Left ventricle myocardium superior (tissue), 1 donor: Measurements from ENCODE around the gene ESYT2. TPM values are rescaled to one million over a fixed set of nuclear protein-coding genes. Genes with fewer than 3 reads are reported as not detected.
"Not testable (repeated sequence)": the region's sequence is repeated elsewhere in the genome, so short reads cannot be mapped to it uniquely, and the experiment has no call there.

ENCODE experiments used
- ATAC-seq: fragments of 200-7000 bp; cut with Tn5 transposase; one replicate; pipeline ENCODE4 v1.9.1; 2020; ENCODE audit warnings: mild to moderate bottlenecking, moderate library complexity
- DNase-seq: peaks from one replicate; pipeline ENCODE4 v3.0.0-alpha.2; 2020
- intact Hi-C: fragments of 100-400 bp; cut with micrococcal nuclease; formaldehyde crosslinking; loops from one replicate; pipeline ENCODE4 v1.11.0; 2022
- total RNA-seq: library from RNA; stranded (reverse); fragmentation: NEBNext Ultra II Directional; extraction: Animal tissue kit (Norgen Biotek cat#: 25700); gene quantifications from one replicate; pipeline ENCODE4 v1.2.1, GENCODE V29; 2021
- donor health status: DM: no; HTN: yes; CAD: no; lungs with severe emphysema.

The ESYT2 gene
- total RNA-seq, 1 donor from 2014 or later = 44.3 TPM

DNA sequence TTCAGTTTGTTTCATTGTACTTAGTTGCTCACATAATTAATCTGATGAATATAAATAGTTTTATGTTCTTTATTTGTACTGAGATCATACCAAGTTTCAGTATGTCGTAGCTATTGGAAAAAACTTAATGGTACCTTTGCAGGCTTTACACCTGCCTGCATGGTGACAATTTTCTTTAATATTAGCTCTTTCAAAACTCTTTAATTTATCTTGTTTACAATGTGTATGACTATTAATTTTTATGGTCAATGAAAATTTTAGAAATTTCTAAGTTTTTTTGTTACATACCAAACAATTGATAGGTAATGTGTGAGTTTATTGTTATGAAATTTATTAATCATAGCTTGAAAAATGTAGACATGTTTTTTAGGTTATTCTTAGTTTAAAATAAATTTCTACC is 31.1 kb upstream of the ESYT2 start:
- intact Hi-C loops = no loop called here
- ATAC-seq (no peak), DNase-seq (no peak)

DNA sequence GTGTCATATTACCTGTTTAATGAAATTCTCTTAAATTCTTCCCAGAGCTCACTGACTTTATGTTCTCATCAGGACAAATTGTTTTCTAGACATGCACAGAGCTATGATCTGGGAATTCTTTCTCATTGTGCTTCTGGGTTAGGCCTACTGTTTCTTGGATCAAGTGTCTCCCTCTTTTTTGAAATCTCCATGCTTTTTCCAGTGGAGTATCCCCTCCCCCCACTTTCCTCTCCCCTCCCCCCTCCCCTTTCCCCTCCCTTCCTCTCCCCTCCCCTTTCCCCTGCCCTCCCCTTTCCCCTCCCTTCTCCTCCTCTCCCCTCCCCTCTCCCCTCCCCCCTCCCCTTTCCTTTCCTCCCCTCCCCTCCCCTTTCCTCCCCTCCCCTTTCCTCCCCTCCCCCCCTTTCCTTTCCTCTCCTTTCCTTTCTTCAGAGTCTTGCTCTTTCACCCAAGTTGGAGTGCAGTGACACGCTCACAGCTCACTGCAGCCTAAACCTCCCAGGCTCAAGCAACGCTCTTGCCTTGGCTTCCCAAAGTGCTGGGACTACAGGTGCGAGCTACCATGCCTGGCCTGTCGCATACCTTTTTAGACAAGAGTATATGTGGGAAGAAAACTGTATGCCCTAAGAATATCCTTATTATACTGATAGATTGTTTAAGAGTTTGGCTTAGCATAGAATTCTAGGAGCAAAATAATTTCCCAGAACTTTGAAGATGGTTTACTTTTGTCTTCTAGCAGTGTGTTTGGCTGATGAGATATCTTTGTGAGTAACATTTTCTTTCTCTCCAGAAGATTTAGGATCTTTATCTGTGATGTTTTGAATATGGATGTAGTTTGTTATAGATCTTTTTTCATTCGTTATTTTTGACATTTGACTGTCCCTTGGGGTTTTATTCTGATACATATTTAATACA is 29.5 kb upstream of the ESYT2 start:
- ATAC-seq = no peak
- intact Hi-C loops = no loop called here
- no peak for DNase-seq

DNA sequence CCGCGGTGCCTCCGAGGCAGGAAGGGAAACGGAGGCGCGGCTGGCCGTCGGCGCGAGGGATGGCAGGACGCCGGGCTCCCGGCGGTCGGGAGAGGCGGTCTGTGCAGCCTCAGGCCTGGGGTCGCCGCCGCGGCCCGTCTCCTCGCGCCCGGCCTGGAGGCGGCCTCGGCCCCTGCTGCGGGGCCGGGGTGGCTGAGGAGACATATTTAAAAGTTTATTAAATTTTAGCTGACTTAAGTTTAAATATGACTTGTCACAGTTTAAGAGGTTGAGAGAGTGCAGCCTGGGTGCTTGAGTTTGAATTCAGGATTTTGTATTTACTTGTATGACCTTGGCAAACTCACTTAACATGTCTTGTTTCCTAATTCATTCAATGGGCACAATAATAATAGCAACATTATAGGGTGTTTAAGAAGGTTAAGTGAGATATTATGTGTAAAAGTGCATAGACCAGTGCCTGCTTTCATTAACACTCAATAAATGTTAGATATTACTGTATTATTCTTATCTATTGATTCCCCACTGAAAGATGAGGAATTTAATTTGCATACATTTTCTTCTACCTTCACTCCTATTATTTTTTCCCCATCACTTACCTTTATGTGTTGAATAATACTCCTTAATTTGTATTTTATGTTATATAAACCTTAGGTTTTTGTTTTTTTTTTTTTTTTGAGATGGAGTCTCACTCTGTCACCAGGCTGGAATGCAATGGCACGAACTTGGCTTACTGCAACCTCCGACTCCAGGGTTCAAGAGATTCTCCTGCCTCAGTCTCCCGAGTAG is 27.8 kb upstream of the ESYT2 start:
- no peak for DNase-seq
- peak; percentile 33 for ATAC-seq
- intact Hi-C loops = no loop called here

DNA sequence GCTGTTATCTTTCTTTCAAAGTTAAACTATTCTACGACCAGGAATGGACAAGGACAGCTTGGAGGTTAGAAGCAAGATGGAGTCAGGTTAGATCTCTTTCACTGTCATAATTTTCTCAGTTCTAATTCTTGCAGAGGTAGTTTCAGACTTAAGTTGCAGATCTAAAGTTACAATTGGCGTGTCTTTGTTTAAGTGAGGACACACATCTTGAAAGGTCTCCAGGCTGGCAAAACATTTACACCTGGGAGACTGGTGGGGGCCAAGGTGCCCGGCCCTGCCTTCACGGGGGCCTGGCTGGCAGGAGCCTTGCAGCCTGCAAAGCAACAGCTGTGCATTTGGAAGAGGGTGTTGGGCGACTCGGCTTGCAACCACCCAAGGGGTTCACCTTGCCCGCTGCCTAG is 25.4 kb upstream of the ESYT2 start:
- no peak for ATAC-seq
- intact Hi-C loops = no loop called here
- DNase-seq = no peak

DNA sequence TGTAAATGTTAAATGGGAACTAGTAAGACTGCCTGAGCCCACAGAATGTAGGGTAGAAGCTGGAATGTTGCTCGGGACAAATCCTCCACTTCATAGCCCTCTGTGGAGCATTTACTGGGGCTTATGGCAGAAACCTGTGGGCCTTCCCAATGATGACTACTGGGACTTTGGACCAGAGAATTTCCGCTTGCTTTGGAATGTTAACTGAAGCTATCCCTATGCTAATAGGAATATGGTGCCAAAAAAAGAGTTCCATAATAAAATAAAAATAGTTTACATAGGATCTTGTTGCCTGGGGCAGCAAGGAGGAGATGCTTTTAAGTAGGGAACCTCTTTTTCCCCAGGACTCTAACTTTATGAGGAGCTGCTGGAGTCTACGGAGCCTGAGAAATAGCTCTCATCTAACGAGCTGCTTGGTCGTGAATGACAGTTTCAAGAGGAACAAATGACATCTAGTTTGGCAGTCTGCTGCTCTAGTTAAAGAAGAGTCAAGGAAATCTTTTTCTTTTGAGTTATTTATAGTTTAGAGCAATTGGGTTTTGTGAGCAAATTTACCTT is 21.3 kb upstream of the ESYT2 start:
- ATAC-seq (peak; percentile 37), DNase-seq (no peak)
- intact Hi-C loops = no loop called here

DNA sequence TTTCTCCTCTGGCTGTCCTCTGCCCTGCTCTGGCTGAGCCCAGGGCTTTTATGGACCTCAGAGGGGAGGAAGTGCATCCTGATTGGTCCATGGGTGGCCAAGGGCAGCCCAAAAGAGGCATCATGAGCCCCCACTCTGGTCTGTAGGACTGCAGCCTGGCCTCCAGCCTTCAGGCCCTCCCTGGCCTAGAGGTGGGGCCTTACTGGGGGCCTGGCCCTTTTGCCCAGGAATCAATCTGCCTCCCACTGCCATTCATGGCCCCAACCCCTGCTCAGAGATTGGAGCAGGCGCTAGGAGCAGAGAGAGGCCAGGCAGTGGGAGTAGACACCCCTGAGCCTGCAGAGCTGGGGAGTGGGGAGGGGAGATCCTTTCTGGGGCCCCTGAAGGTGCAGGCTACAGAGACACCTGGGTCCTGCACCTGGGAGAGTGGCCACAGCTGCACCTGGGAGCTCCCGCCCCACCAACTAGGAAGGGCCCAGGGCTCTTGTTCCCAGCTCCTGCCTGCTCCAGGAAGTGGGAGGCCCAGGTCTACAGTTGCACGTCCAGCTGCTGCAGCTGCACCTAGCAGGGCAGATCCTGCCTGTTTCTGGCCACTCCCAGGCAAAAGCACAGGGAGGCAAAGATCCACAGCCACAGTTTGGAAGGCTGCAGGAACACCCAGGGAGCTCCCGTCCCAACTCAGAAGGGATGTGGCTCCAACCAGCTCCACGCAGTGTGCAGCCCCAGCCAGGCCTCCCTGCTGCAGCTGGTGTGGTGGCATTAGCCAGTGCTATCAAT is 20.6 kb upstream of the ESYT2 start:
- intact Hi-C loops = no loop called here
- DNase-seq = no peak
- ATAC-seq = peak; percentile 12

DNA sequence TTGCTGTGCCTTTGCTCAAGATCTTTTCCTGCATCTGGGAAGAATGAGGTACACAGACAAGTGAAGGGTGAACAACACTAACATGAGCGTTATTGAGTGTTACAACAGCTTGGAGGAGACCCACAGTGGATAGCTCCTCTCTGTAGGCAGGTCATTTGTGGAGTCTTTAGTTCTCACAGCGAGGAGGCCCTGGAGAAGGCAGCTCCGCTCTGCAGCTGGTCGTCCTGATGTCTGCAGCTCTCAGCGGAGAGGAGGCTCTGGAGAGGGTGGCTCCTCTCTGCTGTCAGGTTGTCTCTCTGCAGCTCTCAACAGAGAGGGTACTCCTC is 20.1 kb upstream of the ESYT2 start:
- ATAC-seq (no peak), DNase-seq (no peak)
- intact Hi-C loops = no loop called here

DNA sequence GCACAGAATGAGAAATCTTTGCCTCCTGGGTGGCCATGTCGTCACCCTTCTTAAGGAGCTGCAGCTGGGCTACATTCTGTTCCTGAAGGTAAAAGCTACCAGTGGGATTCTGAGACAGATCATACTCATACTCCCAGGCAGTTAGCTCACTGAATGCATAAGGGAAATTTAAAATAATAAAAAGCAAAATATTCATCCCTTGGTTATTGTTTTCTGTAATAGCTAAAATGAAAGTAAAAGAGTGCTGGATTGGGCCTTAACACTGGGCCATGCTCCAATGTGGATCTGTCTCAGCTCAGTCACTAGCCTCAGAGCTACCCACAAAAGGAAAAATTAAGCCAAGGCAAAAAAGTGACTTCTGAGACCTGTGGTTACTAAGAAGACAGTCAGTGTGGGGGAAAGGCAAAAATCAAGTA is 18.1 kb upstream of the ESYT2 start:
- ATAC-seq (peak; percentile 51), DNase-seq (no peak)
- intact Hi-C loops = no loop called here

DNA sequence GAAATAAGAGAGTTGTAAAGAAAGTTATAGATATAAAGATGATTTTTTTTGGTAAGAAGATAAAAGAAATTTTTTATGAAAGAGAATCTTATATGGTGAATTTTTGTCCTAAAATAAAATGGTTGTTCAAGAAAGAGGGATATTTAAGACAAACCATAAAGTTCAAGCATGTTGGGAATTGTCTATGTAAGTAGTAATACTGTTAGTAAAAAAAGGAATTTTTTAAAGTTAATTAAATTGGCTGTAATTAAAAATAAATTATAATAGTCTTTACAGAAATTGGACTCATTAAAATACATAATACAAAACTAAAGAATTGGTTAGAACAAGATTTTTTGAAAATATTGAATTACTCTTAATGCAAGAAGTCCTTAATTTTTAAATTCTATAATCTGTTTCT is 17.0 kb upstream of the ESYT2 start:
- DNase-seq = no peak
- intact Hi-C loops = no loop called here
- no peak for ATAC-seq

DNA sequence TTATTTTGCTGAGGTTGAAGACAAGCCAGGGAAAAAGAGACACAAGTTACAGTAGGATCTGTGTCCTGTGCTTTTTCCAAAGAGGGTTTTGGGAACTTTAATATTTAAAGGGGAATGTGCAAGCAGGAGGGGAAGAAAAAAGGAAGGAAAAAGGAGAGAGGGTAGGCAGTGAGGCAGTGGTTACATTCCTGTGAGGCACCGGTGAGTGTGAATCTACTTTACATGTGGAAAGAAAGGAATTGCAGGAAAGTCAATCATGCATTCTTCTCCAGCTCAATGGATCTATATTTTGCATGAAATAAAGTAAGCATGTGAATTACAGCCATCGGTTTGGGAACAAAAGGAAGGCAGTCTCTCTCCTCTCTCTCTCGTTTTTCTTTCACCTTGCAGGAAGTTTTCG is 14.5 kb upstream of the ESYT2 start:
- ATAC-seq (no peak), DNase-seq (no peak)
- intact Hi-C loops = no loop called here

DNA sequence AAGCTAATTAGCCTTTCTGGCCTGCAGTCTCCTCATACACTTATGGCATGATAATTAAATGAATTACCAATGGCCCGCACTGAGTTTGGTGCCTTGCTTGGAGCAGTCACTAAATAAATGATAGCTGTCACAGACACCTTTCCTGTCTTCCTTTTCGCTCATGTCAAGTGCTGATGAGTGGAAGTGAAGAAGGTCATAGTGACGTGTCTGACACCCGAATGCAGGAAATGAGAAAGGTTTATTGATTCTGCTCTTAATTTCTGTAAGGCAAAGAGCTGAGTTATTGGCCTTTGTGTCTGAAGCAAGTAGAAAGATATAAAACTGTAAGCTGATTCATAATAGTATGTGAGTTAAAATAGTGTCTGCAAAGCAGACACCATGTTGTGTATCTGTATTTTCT is 13.2 kb upstream of the ESYT2 start:
- ATAC-seq (no peak), DNase-seq (no peak)
- intact Hi-C loops = no loop called here

DNA sequence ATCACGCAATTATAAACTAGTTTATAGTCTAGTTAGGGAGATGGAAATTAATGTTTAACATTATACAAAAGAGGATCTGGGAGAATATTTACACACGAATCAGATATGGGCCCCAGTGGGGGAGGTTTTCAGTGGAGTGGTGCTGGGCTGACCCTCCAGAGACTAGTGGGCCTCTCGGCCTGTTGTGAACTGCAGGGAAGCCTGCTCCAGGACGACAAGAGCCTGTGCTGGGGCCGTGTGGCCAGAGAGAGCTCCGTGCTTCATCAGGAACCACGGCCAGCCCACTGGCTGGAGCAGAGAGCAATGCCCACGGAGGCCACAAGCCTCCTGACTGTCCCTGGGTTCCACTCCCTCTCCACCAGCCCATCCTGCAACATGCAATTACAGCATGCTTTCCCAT is 11.3 kb upstream of the ESYT2 start:
- no peak for ATAC-seq
- intact Hi-C loops = no loop called here
- no peak for DNase-seq

DNA sequence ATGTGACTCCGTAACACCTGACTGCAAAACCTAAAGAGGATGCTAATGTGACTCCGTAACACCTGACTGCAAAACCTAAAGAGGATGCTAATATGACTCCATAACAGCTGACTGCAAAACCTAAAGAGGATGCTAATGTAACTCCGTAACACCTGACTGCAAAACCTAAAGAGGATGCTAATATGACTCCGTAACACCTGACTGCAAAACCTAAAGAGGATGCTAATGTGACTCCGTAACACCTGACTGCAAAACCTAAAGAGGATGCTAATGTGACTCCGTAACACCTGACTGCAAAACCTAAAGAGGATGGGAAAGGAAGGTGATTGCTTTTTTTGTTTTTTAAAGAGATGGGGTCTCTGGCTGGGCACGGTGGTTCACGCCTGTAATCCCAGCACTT is 9.9 kb upstream of the ESYT2 start:
- DNase-seq, intact Hi-C loops, ATAC-seq: not testable (repeated sequence)

DNA sequence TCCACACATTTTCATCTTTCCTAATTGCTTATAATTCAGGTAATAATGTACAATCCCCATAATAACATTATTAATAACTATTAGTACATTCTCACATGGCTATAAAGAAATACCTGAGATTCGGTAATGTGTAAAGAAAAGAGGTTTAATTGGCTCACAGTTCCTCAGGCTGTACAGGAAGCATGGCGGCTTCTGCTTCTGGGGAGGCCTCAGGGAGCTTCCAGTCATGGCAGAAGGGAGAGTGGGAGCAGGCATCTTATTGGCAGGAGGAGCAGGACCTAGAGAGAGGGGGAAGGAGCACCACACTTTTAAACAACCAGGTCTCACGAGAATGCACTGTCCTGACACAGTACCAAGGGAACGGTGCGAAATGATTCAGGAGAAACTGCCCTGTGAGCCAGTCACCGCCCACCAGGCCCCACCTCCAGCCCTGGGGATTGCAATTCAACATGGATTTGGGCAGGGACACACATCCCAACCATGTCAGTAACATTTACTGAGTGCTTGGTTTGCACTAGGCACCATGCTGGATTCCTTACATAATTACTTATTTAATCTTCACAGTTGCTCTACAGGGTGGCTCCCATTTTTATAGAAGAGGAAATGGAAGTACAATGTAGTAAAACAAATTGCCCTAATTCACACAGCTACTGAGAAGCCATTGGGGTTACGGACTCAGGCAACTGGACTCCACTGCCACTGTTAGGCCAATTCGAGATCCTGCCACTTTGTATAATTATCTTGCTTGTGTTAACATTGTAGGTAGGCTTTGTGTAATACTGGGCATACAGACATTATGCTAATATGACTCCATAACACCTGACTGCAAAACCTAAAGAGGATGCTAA is 8.7 kb upstream of the ESYT2 start:
- DNase-seq (no peak), ATAC-seq (no peak)
- intact Hi-C loops = no loop called here

DNA sequence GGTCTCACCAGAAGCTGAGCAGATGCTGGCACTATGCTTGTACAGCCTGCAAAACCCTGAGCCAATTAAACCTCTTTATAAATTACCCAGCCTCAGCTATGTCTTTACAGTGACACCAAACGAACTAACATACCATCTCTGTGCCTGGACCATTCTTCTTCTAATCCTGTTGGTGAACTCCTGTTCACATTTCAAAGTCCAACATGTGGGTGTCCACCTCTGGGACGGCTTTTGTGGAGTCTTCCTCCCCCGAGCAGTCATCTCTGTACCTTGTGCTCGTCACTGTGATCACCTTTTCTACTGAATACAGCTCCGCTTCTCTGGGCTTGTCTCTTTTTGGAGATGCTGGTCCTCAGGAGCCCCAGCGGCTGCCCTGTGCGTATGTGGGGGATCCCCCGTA is 7.4 kb upstream of the ESYT2 start:
- ATAC-seq = no peak
- intact Hi-C loops = no loop called here
- DNase-seq = no peak

DNA sequence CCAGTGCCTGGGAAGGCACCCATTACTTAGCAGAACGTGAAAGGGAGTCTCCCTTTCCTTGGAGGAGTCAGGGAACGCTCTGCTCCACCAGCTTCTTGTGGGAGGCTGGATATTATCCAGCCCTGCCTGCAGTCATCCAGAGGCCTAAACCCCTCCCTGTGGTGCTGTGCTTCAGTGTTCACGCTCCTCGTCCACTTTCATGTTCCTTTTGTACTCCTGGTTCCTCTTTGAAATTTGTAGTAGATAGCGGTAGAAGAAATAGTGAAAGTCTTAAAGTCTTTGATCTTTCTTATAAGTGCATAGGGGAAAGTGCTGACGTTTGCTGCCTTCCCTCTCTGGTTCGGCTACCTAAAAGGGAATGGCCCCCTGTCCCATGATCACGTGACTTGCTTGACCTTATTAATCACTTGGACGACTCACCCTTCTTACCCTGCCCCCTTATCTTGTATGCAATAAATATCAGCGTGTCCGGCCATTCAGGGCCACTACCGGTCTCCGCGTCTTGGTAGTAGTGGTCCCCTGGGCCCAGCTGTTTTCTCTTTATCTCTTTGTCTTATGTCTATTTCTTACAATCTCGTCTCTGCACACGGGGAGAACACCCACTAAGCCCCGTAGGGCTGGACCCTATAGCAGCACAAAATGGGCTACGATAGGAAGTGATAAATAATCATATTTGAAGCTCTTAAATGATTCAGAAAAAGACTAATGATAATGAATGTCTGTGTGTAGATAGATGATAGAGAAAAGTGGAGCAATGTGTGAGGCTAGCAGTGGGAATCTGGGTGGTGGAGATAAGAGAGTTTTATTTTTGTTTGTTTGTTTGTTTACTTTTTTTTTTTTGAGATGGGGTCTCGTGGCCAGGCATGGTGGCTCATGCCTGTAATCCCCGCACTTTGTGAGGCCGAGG is 5.8 kb upstream of the ESYT2 start:
- ATAC-seq = no peak
- intact Hi-C loops = no loop called here
- no peak for DNase-seq

DNA sequence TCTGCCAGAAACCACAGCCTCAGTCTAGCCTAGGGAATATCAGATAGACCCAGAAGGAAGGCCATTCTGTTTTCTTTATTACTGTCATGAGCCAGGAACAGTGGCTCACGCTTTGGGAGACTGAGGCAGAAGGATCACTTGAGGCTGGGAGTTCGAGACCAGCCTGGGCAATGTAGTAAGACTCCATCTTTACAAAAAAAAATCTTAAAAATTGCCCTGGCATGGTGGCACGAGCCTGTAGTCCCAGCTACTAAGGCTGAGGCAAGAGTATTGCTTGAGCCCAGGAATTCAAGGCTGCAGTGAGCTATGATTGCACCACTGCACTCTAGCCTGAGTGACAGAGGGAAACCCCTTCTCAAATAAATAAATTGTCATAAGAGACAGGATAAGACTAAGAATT is 3.7 kb upstream of the ESYT2 start:
- intact Hi-C loops = no loop called here
- DNase-seq = no peak
- no peak for ATAC-seq

DNA sequence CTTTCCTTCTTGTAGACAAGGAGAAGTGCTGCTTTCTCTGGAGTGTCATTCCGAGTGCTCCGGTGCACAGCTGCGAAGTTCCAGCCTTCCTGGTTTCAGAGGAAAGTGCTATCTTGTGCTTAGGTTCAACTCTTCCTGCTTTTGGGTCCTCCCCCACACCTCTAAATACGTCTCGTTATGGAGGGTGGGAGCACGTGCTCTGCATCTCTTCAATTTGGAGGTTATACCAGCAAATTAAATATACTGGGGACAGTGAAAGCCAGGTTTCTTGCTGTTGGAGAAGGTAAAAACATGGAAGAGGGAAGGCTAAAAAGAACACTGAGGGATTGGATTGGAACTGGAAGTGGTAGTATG is 2.4 kb upstream of the ESYT2 start:
- no peak for ATAC-seq
- intact Hi-C loops = no loop called here
- DNase-seq = no peak
